SK-N-SH treated with all-trans-retinoic acid at 6 μM for 48 hours (cell line): ENCODE data around the gene ULK1.

Source experiments
- ATAC-seq: fragments of 200-7000 bp; cut with Tn5 transposase; 3 replicates; pipeline ENCODE4 v1.9.1; 2020; ENCODE audit warnings: mild to moderate bottlenecking, moderate library complexity
- ARNTL ChIP-seq: fragments of 450-650 bp; formaldehyde crosslinking; IDR thresholded peaks from 2 replicates; pipeline ENCODE4 v1.5.0; 2020; ENCODE audit warnings: low read depth, mild to moderate bottlenecking, moderate library complexity, borderline replicate concordance
- BACH2 ChIP-seq: fragments of 250-450 bp; sonication (Bioruptor Pico); IDR thresholded peaks from 2 replicates; pipeline ENCODE4 v1.9.0; 2021; ENCODE audit warnings: mild to moderate bottlenecking, borderline replicate concordance
- CSDC2 ChIP-seq: fragments of 250-450 bp; sonication (Bioruptor Pico); IDR thresholded peaks from 2 replicates; pipeline ENCODE4 v1.5.0; 2020; ENCODE audit warnings: mild to moderate bottlenecking, moderate library complexity
- CSRNP3 ChIP-seq: fragments of 250-450 bp; sonication (Bioruptor Pico); IDR thresholded peaks from 2 replicates; pipeline ENCODE4 v1.5.1; 2021; ENCODE audit warnings: mild to moderate bottlenecking, moderate library complexity
- ESRRG ChIP-seq: fragments of 250-450 bp; sonication (Bioruptor Pico); IDR thresholded peaks from 2 replicates; pipeline ENCODE4 v1.6.1; 2021; ENCODE audit warnings: mild to moderate bottlenecking
- GLIS3 ChIP-seq: fragments of 250-450 bp; sonication (Bioruptor Pico); IDR thresholded peaks from 2 replicates; pipeline ENCODE4 v1.5.0; 2020; ENCODE audit warnings: mild to moderate bottlenecking, moderate library complexity
- ISL1 ChIP-seq: fragments of 250-450 bp; sonication (Bioruptor Pico); IDR thresholded peaks from 2 replicates; pipeline ENCODE4 v2.1.2; 2022; ENCODE audit warnings: mild to moderate bottlenecking, moderate library complexity
- OSR1 ChIP-seq: fragments of 250-450 bp; sonication (Bioruptor Pico); IDR thresholded peaks from 2 replicates; pipeline ENCODE4 v1.8.0; 2022; ENCODE audit warnings: moderate library complexity, mild to moderate bottlenecking, inconsistent platforms
- POU6F1 ChIP-seq: fragments of 250-450 bp; sonication (Bioruptor Pico); IDR thresholded peaks from 2 replicates; pipeline ENCODE4 v1.8.0; 2021; ENCODE audit warnings: low read depth, mild to moderate bottlenecking, moderate library complexity, borderline replicate concordance
- PPARA ChIP-seq: fragments of 250-450 bp; sonication (Bioruptor Pico); IDR thresholded peaks from 2 replicates; pipeline ENCODE4 v1.5.0; 2020; ENCODE audit warnings: mild to moderate bottlenecking, borderline replicate concordance
- RARB ChIP-seq: fragments of 250-450 bp; sonication (Bioruptor Pico); IDR thresholded peaks from 2 replicates; pipeline ENCODE4 v1.8.0; 2021; ENCODE audit warnings: mild to moderate bottlenecking, moderate library complexity
- SNAI2 ChIP-seq: fragments of 250-450 bp; sonication (Bioruptor Pico); IDR thresholded peaks from 2 replicates; pipeline ENCODE4 v1.5.0; 2020; ENCODE audit warnings: mild to moderate bottlenecking, moderate library complexity
- TCF4 ChIP-seq: fragments of 250-450 bp; sonication (Bioruptor Pico); IDR thresholded peaks from 2 replicates; pipeline ENCODE4 v1.8.0; 2021; ENCODE audit warnings: mild to moderate bottlenecking, moderate library complexity, borderline replicate concordance
- TOX ChIP-seq: fragments of 250-450 bp; sonication (Bioruptor Pico); IDR thresholded peaks from 2 replicates; pipeline ENCODE4 v1.8.0; 2021; ENCODE audit warnings: mild to moderate bottlenecking, moderate library complexity, borderline replicate concordance
- TSHZ2 ChIP-seq: fragments of 250-450 bp; sonication (Bioruptor Pico); IDR thresholded peaks from 2 replicates; pipeline ENCODE4 v1.5.0; 2020; ENCODE audit warnings: mild to moderate bottlenecking, moderate library complexity
- ZC3H10 ChIP-seq: fragments of 250-450 bp; sonication (Bioruptor Pico); IDR thresholded peaks from 2 replicates; pipeline ENCODE4 v1.5.1; 2021; ENCODE audit warnings: mild to moderate bottlenecking, moderate library complexity
- ZFP3 ChIP-seq: fragments of 250-450 bp; sonication (Bioruptor Pico); IDR thresholded peaks from 2 replicates; pipeline ENCODE4 v1.5.0; 2020; ENCODE audit warnings: mild to moderate bottlenecking, moderate library complexity
- ZFP30 ChIP-seq: fragments of 450-650 bp; formaldehyde crosslinking; IDR thresholded peaks from 2 replicates; pipeline ENCODE4 v1.5.0; 2022; ENCODE audit warnings: mild to moderate bottlenecking, moderate library complexity
- ZNF70 ChIP-seq: fragments of 450-650 bp; formaldehyde crosslinking; IDR thresholded peaks from 2 replicates; pipeline ENCODE4 v1.5.0; 2020; ENCODE audit warnings: mild to moderate bottlenecking, moderate library complexity

Gene ULK1

GRCh38 chr12:131853832-131854797 is 40.3 kb upstream of the ULK1 start:
- TF ChIP-seq ZNF70 (no peak), TCF4 (CRISPR knock-in tag) (no peak), OSR1 (CRISPR knock-in tag) (no peak), ZC3H10 (CRISPR knock-in tag) (no peak), TOX (CRISPR knock-in tag) (no peak)
- no peak for ATAC-seq

- TF ChIP-seq ISL1 (CRISPR knock-in tag) (no peak), TSHZ2 (CRISPR knock-in tag) (no peak), ZC3H10 (CRISPR knock-in tag) (no peak)
Observed at GRCh38 chr12:131854861-131855476, 39.5 kb upstream of the ULK1 start.

GRCh38 chr12:131855521-131856142 is 38.8 kb upstream of the ULK1 start:
- TF ChIP-seq CSDC2 (CRISPR knock-in tag) (no peak), ZFP3 (CRISPR knock-in tag) (no peak), ZFP30 (CRISPR knock-in tag) (no peak), ESRRG (CRISPR knock-in tag) (no peak), TOX (CRISPR knock-in tag) (no peak), PPARA (no peak), GLIS3 (CRISPR knock-in tag) (no peak), TSHZ2 (CRISPR knock-in tag) (no peak), ZC3H10 (CRISPR knock-in tag) (no peak), SNAI2 (CRISPR knock-in tag) (no peak), RARB (no peak), BACH2 (no peak), ARNTL (CRISPR knock-in tag) (no peak), ZNF70 (no peak), POU6F1 (CRISPR knock-in tag) (no peak), TCF4 (CRISPR knock-in tag) (no peak), CSRNP3 (CRISPR knock-in tag) (no peak), ISL1 (CRISPR knock-in tag) (no peak)
- no peak; the same call in 2 of the 3 replicates for ATAC-seq

More at GRCh38 chr12:131854861-131855476, 39.5 kb upstream of the ULK1 start:
- ATAC-seq, result no peak
